T-helper 17 cell (primary cell): ENCODE results near the gene BECN2. TPM values are rescaled to one million over a fixed set of nuclear protein-coding genes. Genes with fewer than 3 reads are reported as not detected.
A peak's percentile ranks its signal among the peaks of the same experiment; 100 is the strongest.

Source experiments
- ATAC-seq: fragments of 150-1000 bp; cut with Tn5 transposase; 2 replicates; pipeline ENCODE4 v1.10.0; 2021; ENCODE audit warnings: mild to moderate bottlenecking, moderate library complexity
- DNase-seq, 3 donors: peaks; one replicate each; pipeline versions ENCODE4 v3.0.0 to v3.0.0-alpha.2; 2020 to 2021
- H3K9me3 ChIP-seq: one replicate; pipeline ENCODE4 v1.7.0; 2013; ENCODE audit warnings: low read length, mild to moderate bottlenecking; ENCODE audit not compliant: control insufficient read depth, poor library complexity, severe bottlenecking
- H3K27ac Mint-ChIP-seq: one replicate; pipeline ENCODE4 v1.8.0; 2022; ENCODE audit warnings: mild to moderate bottlenecking, moderate library complexity, mixed read lengths
- H3K27me3 Mint-ChIP-seq: one replicate; pipeline ENCODE4 v1.8.0; 2022; ENCODE audit warnings: mixed read lengths
- H3K36me3 Mint-ChIP-seq: one replicate; pipeline ENCODE4 v1.8.0; 2022; ENCODE audit warnings: low read depth, mixed read lengths
- H3K4me1 Mint-ChIP-seq: one replicate; pipeline ENCODE4 v1.8.0; 2022; ENCODE audit warnings: mild to moderate bottlenecking, mixed read lengths
- H3K4me3 Mint-ChIP-seq: one replicate; pipeline ENCODE4 v1.8.0; 2022; ENCODE audit warnings: mild to moderate bottlenecking, moderate library complexity, mixed read lengths
- total RNA-seq, 4 donors: library from RNA in 2 of 4; stranded (reverse) in 2 of 4; gene quantifications; one replicate each; pipeline ENCODE4 v1.2.3 and lab custom pipeline; 2022 to 2026

Gene BECN2
- total RNA-seq (not detected), total RNA-seq (lab: John Stamatoyannopoulos, UW) (0 reads per million in 2 donors)

GRCh38 chr1:241957692-241958494 is at the start of gene BECN2:
Gene BECN2, plus strand, starts transcription at chr1:241957767. Its CDS starts 0 bp downstream, at chr1:241957767.
- Mint-ChIP-seq H3K27ac (no peak within 1 kb of the TSS), H3K27me3 (no peaks in the 10 kb centered on the region), H3K36me3 (no peaks in the 10 kb centered on the region), H3K4me1 (no peaks in the 10 kb centered on the region), H3K4me3 (no peak within 1 kb of the TSS)
- no peak for DNase-seq
- ATAC-seq = no peak
- H3K9me3 ChIP-seq = no peaks in the 10 kb centered on the region

GRCh38 chr1:241916196-241916595 is 41.4 kb upstream of the BECN2 start:
- H3K9me3 ChIP-seq = no peaks in the 10 kb centered on the region
- no peak for ATAC-seq
- no peak overlapping the region for H3K27ac Mint-ChIP-seq
- H3K36me3 Mint-ChIP-seq = peaks cover 3% of the 10 kb centered on the region
- H3K4me3 Mint-ChIP-seq = no peak overlapping the region
- H3K4me1 Mint-ChIP-seq = peaks cover 3% of the 10 kb centered on the region
- H3K27me3 Mint-ChIP-seq = no peaks in the 10 kb centered on the region
- no peak for DNase-seq

- H3K27me3 Mint-ChIP-seq = no peaks in the 10 kb centered on the region
- peaks cover 4% of the 10 kb centered on the region for H3K36me3 Mint-ChIP-seq
Measured at GRCh38 chr1:241917487-241917886, 40.1 kb upstream of the BECN2 start.

GRCh38 chr1:241918879-241919278 is 38.7 kb upstream of the BECN2 start:
- peaks cover 4% of the 10 kb centered on the region for H3K36me3 Mint-ChIP-seq
- peaks cover 4% of the 10 kb centered on the region for H3K4me1 Mint-ChIP-seq
- DNase-seq (no peak), ATAC-seq (no peak)
- no peaks in the 10 kb centered on the region for H3K9me3 ChIP-seq
- H3K27ac Mint-ChIP-seq = no peak overlapping the region
- H3K4me3 Mint-ChIP-seq = no peak overlapping the region
- no peaks in the 10 kb centered on the region for H3K27me3 Mint-ChIP-seq

More at GRCh38 chr1:241917487-241917886, 40.1 kb upstream of the BECN2 start:
- no peak for DNase-seq
- no peak for ATAC-seq
- Mint-ChIP-seq H3K27ac (no peak overlapping the region), H3K4me1 (peaks cover 4% of the 10 kb centered on the region), H3K4me3 (no peak overlapping the region)
- no peaks in the 10 kb centered on the region for H3K9me3 ChIP-seq

GRCh38 chr1:241924080-241924808 is 33.3 kb upstream of the BECN2 start:
- H3K4me1 Mint-ChIP-seq = peaks cover 4% of the 10 kb centered on the region
- H3K36me3 Mint-ChIP-seq = peaks cover 4% of the 10 kb centered on the region
- H3K9me3 ChIP-seq = no peaks in the 10 kb centered on the region
- ATAC-seq (no peak), DNase-seq (no peak)
- peaks cover 7% of the 10 kb centered on the region for H3K27me3 Mint-ChIP-seq
- no peak overlapping the region for H3K27ac Mint-ChIP-seq
- H3K4me3 Mint-ChIP-seq = no peak overlapping the region

GRCh38 chr1:241926141-241926540 is 31.4 kb upstream of the BECN2 start:
- no peak overlapping the region for H3K4me3 Mint-ChIP-seq
- H3K27ac Mint-ChIP-seq = no peak overlapping the region
- no peak for DNase-seq
- peaks cover 7% of the 10 kb centered on the region for H3K27me3 Mint-ChIP-seq
- H3K9me3 ChIP-seq = no peaks in the 10 kb centered on the region
- ATAC-seq = no peak
- H3K4me1 Mint-ChIP-seq = peaks cover 1% of the 10 kb centered on the region
- H3K36me3 Mint-ChIP-seq = peaks cover 2% of the 10 kb centered on the region

GRCh38 chr1:241927321-241927720 is 30.2 kb upstream of the BECN2 start:
- H3K9me3 ChIP-seq = no peaks in the 10 kb centered on the region
- DNase-seq = no peak
- Mint-ChIP-seq H3K27me3 (peaks cover 7% of the 10 kb centered on the region), H3K27ac (no peak overlapping the region), H3K4me1 (no peaks in the 10 kb centered on the region), H3K36me3 (no peaks in the 10 kb centered on the region), H3K4me3 (no peak overlapping the region)
- ATAC-seq = no peak

- peaks cover 17% of the 10 kb centered on the region for H3K27me3 Mint-ChIP-seq
- H3K9me3 ChIP-seq = no peaks in the 10 kb centered on the region
- no peak for DNase-seq
- H3K27ac Mint-ChIP-seq = no peak overlapping the region
- H3K36me3 Mint-ChIP-seq = no peaks in the 10 kb centered on the region
- ATAC-seq = no peak
- no peak overlapping the region for H3K4me3 Mint-ChIP-seq
- peaks cover 2% of the 10 kb centered on the region for H3K4me1 Mint-ChIP-seq
Measured at GRCh38 chr1:241932845-241933244, 24.7 kb upstream of the BECN2 start.

- Mint-ChIP-seq H3K36me3 (no peaks in the 10 kb centered on the region), H3K4me1 (peaks cover 2% of the 10 kb centered on the region), H3K27me3 (peaks cover 17% of the 10 kb centered on the region), H3K4me3 (no peak overlapping the region), H3K27ac (no peak overlapping the region)
- ATAC-seq = no peak
- no peak for DNase-seq
- no peaks in the 10 kb centered on the region for H3K9me3 ChIP-seq
Measured at GRCh38 chr1:241934201-241934848, 23.2 kb upstream of the BECN2 start.

- H3K4me3 Mint-ChIP-seq = no peak overlapping the region
- H3K27me3 Mint-ChIP-seq = peaks cover 17% of the 10 kb centered on the region
- H3K9me3 ChIP-seq = no peaks in the 10 kb centered on the region
- DNase-seq (no peak), ATAC-seq (no peak)
- H3K36me3 Mint-ChIP-seq = no peaks in the 10 kb centered on the region
- H3K27ac Mint-ChIP-seq = no peak overlapping the region
- H3K4me1 Mint-ChIP-seq = peaks cover 2% of the 10 kb centered on the region
Measured at GRCh38 chr1:241934866-241935265, 22.7 kb upstream of the BECN2 start.

- no peak overlapping the region for H3K27ac Mint-ChIP-seq
- no peaks in the 10 kb centered on the region for H3K4me1 Mint-ChIP-seq
- no peaks in the 10 kb centered on the region for H3K9me3 ChIP-seq
- no peaks in the 10 kb centered on the region for H3K36me3 Mint-ChIP-seq
- DNase-seq = no peak
- no peak for ATAC-seq
- H3K27me3 Mint-ChIP-seq = no peaks in the 10 kb centered on the region
- no peak overlapping the region for H3K4me3 Mint-ChIP-seq
Measured at GRCh38 chr1:241939798-241940197, 17.8 kb upstream of the BECN2 start.

GRCh38 chr1:241942738-241943137 is 14.8 kb upstream of the BECN2 start:
- DNase-seq (no peak), ATAC-seq (no peak)
- Mint-ChIP-seq H3K27ac (no peak overlapping the region), H3K36me3 (no peaks in the 10 kb centered on the region), H3K4me1 (no peaks in the 10 kb centered on the region), H3K4me3 (no peak overlapping the region), H3K27me3 (peaks cover 6% of the 10 kb centered on the region)
- H3K9me3 ChIP-seq = no peaks in the 10 kb centered on the region

- no peaks in the 10 kb centered on the region for H3K36me3 Mint-ChIP-seq
- peaks cover 6% of the 10 kb centered on the region for H3K27me3 Mint-ChIP-seq
- no peaks in the 10 kb centered on the region for H3K9me3 ChIP-seq
- DNase-seq (no peak), ATAC-seq (no peak)
- no peak overlapping the region for H3K4me3 Mint-ChIP-seq
- H3K4me1 Mint-ChIP-seq = no peaks in the 10 kb centered on the region
- peak overlapping the region; percentile 32 for H3K27ac Mint-ChIP-seq
Measured at GRCh38 chr1:241944300-241944699, 13.3 kb upstream of the BECN2 start.
